SK-N-SH treated with all-trans-retinoic acid at 6 μM for 48 hours (cell line): ENCODE results near the gene SF3A1.
A peak's percentile ranks its signal among the peaks of the same experiment; 100 is the strongest.

Experiments used
- ATAC-seq: fragments of 200-7000 bp; cut with Tn5 transposase; 3 replicates; pipeline ENCODE4 v1.9.1; 2020; ENCODE audit warnings: mild to moderate bottlenecking, moderate library complexity
- ARNTL ChIP-seq: fragments of 450-650 bp; formaldehyde crosslinking; IDR thresholded peaks from 2 replicates; pipeline ENCODE4 v1.5.0; 2020; ENCODE audit warnings: low read depth, mild to moderate bottlenecking, moderate library complexity, borderline replicate concordance
- BACH2 ChIP-seq: fragments of 250-450 bp; sonication (Bioruptor Pico); IDR thresholded peaks from 2 replicates; pipeline ENCODE4 v1.9.0; 2021; ENCODE audit warnings: mild to moderate bottlenecking, borderline replicate concordance
- CSDC2 ChIP-seq: fragments of 250-450 bp; sonication (Bioruptor Pico); IDR thresholded peaks from 2 replicates; pipeline ENCODE4 v1.5.0; 2020; ENCODE audit warnings: mild to moderate bottlenecking, moderate library complexity
- ESRRG ChIP-seq: fragments of 250-450 bp; sonication (Bioruptor Pico); IDR thresholded peaks from 2 replicates; pipeline ENCODE4 v1.6.1; 2021; ENCODE audit warnings: mild to moderate bottlenecking
- GLIS3 ChIP-seq: fragments of 250-450 bp; sonication (Bioruptor Pico); IDR thresholded peaks from 2 replicates; pipeline ENCODE4 v1.5.0; 2020; ENCODE audit warnings: mild to moderate bottlenecking, moderate library complexity
- ISL1 ChIP-seq: fragments of 250-450 bp; sonication (Bioruptor Pico); IDR thresholded peaks from 2 replicates; pipeline ENCODE4 v2.1.2; 2022; ENCODE audit warnings: mild to moderate bottlenecking, moderate library complexity
- OSR1 ChIP-seq: fragments of 250-450 bp; sonication (Bioruptor Pico); IDR thresholded peaks from 2 replicates; pipeline ENCODE4 v1.8.0; 2022; ENCODE audit warnings: moderate library complexity, mild to moderate bottlenecking, inconsistent platforms
- PATZ1 ChIP-seq: fragments of 250-450 bp; sonication (Bioruptor Pico); IDR thresholded peaks from 2 replicates; pipeline ENCODE4 v1.8.0; 2020; ENCODE audit warnings: mild to moderate bottlenecking, moderate library complexity, borderline replicate concordance
- PPARA ChIP-seq: fragments of 250-450 bp; sonication (Bioruptor Pico); IDR thresholded peaks from 2 replicates; pipeline ENCODE4 v1.5.0; 2020; ENCODE audit warnings: mild to moderate bottlenecking, borderline replicate concordance
- RARB ChIP-seq: fragments of 250-450 bp; sonication (Bioruptor Pico); IDR thresholded peaks from 2 replicates; pipeline ENCODE4 v1.8.0; 2021; ENCODE audit warnings: mild to moderate bottlenecking, moderate library complexity
- TCF4 ChIP-seq: fragments of 250-450 bp; sonication (Bioruptor Pico); IDR thresholded peaks from 2 replicates; pipeline ENCODE4 v1.8.0; 2021; ENCODE audit warnings: mild to moderate bottlenecking, moderate library complexity, borderline replicate concordance
- TOX ChIP-seq: fragments of 250-450 bp; sonication (Bioruptor Pico); IDR thresholded peaks from 2 replicates; pipeline ENCODE4 v1.8.0; 2021; ENCODE audit warnings: mild to moderate bottlenecking, moderate library complexity, borderline replicate concordance
- TSHZ2 ChIP-seq: fragments of 250-450 bp; sonication (Bioruptor Pico); IDR thresholded peaks from 2 replicates; pipeline ENCODE4 v1.5.0; 2020; ENCODE audit warnings: mild to moderate bottlenecking, moderate library complexity
- ZC3H10 ChIP-seq: fragments of 250-450 bp; sonication (Bioruptor Pico); IDR thresholded peaks from 2 replicates; pipeline ENCODE4 v1.5.1; 2021; ENCODE audit warnings: mild to moderate bottlenecking, moderate library complexity
- ZFP3 ChIP-seq: fragments of 250-450 bp; sonication (Bioruptor Pico); IDR thresholded peaks from 2 replicates; pipeline ENCODE4 v1.5.0; 2020; ENCODE audit warnings: mild to moderate bottlenecking, moderate library complexity
- ZFP30 ChIP-seq: fragments of 450-650 bp; formaldehyde crosslinking; IDR thresholded peaks from 2 replicates; pipeline ENCODE4 v1.5.0; 2022; ENCODE audit warnings: mild to moderate bottlenecking, moderate library complexity
- ZNF565 ChIP-seq: fragments of 450-650 bp; formaldehyde crosslinking; conservative IDR thresholded peaks from 2 replicates; pipeline ENCODE4 v1.5.0; 2020; ENCODE audit warnings: low read depth, mild to moderate bottlenecking, moderate library complexity
- TF ChIP-seq, protein P1 (sequence below): fragments of 250-450 bp; sonication (Bioruptor Pico); IDR thresholded peaks from 2 replicates; pipeline ENCODE4 v1.5.1; 2021; ENCODE audit warnings: mild to moderate bottlenecking, moderate library complexity
- TF ChIP-seq, protein P2 (sequence below): fragments of 250-450 bp; sonication (Bioruptor Pico); IDR thresholded peaks from 2 replicates; pipeline ENCODE4 v1.5.1; 2020; ENCODE audit warnings: low read depth, mild to moderate bottlenecking, moderate library complexity

SF3A1 gene

GRCh38 chr22:30392661-30393321 lies 36.1 kb upstream of the SF3A1 start:
- TF ChIP-seq, protein P1, sequence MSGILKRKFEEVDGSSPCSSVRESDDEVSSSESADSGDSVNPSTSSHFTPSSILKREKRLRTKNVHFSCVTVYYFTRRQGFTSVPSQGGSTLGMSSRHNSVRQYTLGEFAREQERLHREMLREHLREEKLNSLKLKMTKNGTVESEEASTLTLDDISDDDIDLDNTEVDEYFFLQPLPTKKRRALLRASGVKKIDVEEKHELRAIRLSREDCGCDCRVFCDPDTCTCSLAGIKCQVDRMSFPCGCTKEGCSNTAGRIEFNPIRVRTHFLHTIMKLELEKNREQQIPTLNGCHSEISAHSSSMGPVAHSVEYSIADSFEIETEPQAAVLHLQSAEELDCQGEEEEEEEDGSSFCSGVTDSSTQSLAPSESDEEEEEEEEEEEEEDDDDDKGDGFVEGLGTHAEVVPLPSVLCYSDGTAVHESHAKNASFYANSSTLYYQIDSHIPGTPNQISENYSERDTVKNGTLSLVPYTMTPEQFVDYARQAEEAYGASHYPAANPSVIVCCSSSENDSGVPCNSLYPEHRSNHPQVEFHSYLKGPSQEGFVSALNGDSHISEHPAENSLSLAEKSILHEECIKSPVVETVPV (CRISPR knock-in tag) = no peak
- TF ChIP-seq ZFP3 (no peak), TCF4 (CRISPR knock-in tag) (no peak), ZFP30 (CRISPR knock-in tag) (no peak), ISL1 (CRISPR knock-in tag) (no peak), ZC3H10 (CRISPR knock-in tag) (no peak), GLIS3 (CRISPR knock-in tag) (no peak), TOX (CRISPR knock-in tag) (no peak), ARNTL (CRISPR knock-in tag) (no peak), OSR1 (CRISPR knock-in tag) (no peak)
- TF ChIP-seq, protein P2, sequence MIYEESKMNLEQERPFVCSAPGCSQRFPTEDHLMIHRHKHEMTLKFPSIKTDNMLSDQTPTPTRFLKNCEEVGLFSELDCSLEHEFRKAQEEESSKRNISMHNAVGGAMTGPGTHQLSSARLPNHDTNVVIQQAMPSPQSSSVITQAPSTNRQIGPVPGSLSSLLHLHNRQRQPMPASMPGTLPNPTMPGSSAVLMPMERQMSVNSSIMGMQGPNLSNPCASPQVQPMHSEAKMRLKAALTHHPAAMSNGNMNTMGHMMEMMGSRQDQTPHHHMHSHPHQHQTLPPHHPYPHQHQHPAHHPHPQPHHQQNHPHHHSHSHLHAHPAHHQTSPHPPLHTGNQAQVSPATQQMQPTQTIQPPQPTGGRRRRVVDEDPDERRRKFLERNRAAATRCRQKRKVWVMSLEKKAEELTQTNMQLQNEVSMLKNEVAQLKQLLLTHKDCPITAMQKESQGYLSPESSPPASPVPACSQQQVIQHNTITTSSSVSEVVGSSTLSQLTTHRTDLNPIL (CRISPR knock-in tag) = no peak
- ATAC-seq = no peak

DNA sequence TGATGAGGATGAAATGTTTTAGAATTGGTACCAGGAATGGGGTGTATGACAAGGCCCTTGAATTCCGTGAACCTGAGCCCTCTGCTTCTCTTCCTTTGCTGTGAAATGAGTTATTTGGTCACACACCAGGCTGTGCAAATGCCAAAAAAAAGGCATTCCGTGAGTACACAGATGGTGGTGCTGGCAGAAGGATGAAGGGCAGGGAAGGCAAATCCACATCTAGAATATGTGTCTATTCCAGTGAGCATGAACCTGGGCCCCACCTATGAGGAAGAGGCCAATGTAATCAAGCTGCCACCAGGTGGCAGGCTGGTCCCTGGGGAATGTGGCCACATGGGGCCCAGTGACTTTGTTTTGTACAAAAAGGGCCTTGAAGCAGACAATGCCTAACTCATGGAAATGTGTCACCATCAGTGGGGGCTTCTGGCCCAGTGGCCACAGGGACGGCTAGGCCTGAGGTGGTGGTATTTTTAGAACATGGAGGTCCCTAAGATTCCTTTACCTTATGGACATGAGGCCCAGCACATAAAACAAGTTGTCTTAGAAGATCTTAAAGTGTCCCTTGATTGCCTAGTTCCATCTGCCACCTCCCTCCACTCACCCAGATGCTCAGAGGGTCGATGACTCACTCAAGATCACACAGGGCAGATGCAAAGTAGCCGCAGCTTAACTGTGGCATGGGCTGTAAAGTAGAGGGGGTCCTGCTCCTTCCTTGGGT lies 34.4 kb upstream of the SF3A1 start:
- ATAC-seq = peak; percentile 54
- TF ChIP-seq TCF4 (CRISPR knock-in tag) (no peak), ESRRG (CRISPR knock-in tag) (no peak), ZC3H10 (CRISPR knock-in tag) (no peak), RARB (CRISPR knock-in tag) (no peak), TSHZ2 (CRISPR knock-in tag) (no peak), ARNTL (CRISPR knock-in tag) (no peak), ZNF565 (CRISPR knock-in tag) (no peak), CSDC2 (CRISPR knock-in tag) (no peak), PATZ1 (CRISPR knock-in tag) (no peak), ISL1 (CRISPR knock-in tag) (no peak), PPARA (no peak), BACH2 (CRISPR knock-in tag) (no peak)
- TF ChIP-seq, protein P2 (CRISPR knock-in tag) = no peak
- TF ChIP-seq, protein P1 (CRISPR knock-in tag) = no peak
